Activated CD8-positive, alpha-beta memory T cell treated with anti-CD3 and anti-CD28 coated beads, Interleukin-2, amount 50 U/mL, for 1 hour (primary cell): ENCODE results near the gene OR52A1.
"Not testable (repeated sequence)": the region's sequence is repeated elsewhere in the genome, so short reads cannot be mapped to it uniquely, and the experiment has no call there.

Experiments used
- DNase-seq: peaks from one replicate; pipeline ENCODE4 v3.0.0-alpha.2; 2020; ENCODE audit errors: extremely low read depth

OR52A1 gene

GRCh38 chr11:5154657-5155056, at the start of gene OR52A1:
Gene OR52A1, minus strand, starts transcription at chr11:5154757. Its CDS starts 2,388 bp downstream, at chr11:5152369.
- DNase-seq, result no peak

- no peak for DNase-seq
Observed at GRCh38 chr11:5203366-5203765, 48.8 kb upstream of the OR52A1 start.

- DNase-seq, result no peak
Observed at GRCh38 chr11:5200582-5200981, 46.0 kb upstream of the OR52A1 start, which contains the start of gene OR51V1. Gene OR51V1, minus strand, starts transcription at chr11:5200682. Its CDS starts 0 bp downstream, at chr11:5200682.

GRCh38 chr11:5198285-5198684, 43.7 kb upstream of the OR52A1 start:
- DNase-seq, result no peak

- DNase-seq, result no peak
Observed at GRCh38 chr11:5197536-5197935, 43.0 kb upstream of the OR52A1 start.

GRCh38 chr11:5196731-5197130, 42.2 kb upstream of the OR52A1 start:
- no peak for DNase-seq

- DNase-seq, result no peak
Observed at GRCh38 chr11:5196067-5196466, 41.5 kb upstream of the OR52A1 start.

GRCh38 chr11:5192738-5193137, 38.2 kb upstream of the OR52A1 start:
- no peak for DNase-seq

GRCh38 chr11:5188201-5188600, 33.6 kb upstream of the OR52A1 start:
- no peak for DNase-seq

GRCh38 chr11:5178046-5178837, 23.7 kb upstream of the OR52A1 start:
- DNase-seq, result no peak

- DNase-seq, result no peak
Observed at GRCh38 chr11:5174934-5175333, 20.4 kb upstream of the OR52A1 start.

GRCh38 chr11:5171856-5172255, 17.3 kb upstream of the OR52A1 start:
- DNase-seq, result no peak

GRCh38 chr11:5165898-5166297, 11.3 kb upstream of the OR52A1 start:
- not testable (repeated sequence) for DNase-seq

GRCh38 chr11:5164807-5165206, 10.2 kb upstream of the OR52A1 start:
- DNase-seq, result not testable (repeated sequence)

GRCh38 chr11:5161045-5161444, 6.5 kb upstream of the OR52A1 start:
- DNase-seq, result not testable (repeated sequence)

- DNase-seq, result not testable (repeated sequence)
Observed at GRCh38 chr11:5160217-5160616, 5.7 kb upstream of the OR52A1 start.

GRCh38 chr11:5159806-5160205, 5.2 kb upstream of the OR52A1 start:
- DNase-seq, result no peak

- DNase-seq, result no peak
Observed at GRCh38 chr11:5153574-5154431, 754 bp downstream of the OR52A1 start.

- no peak for DNase-seq
Observed at GRCh38 chr11:5151713-5152153, 2.8 kb downstream of the OR52A1 start.

- DNase-seq, result not testable (repeated sequence)
Observed at GRCh38 chr11:5144206-5144605, 10.4 kb downstream of the OR52A1 start.

GRCh38 chr11:5137996-5138395, 16.6 kb downstream of the OR52A1 start, which contains the start of gene OR52A5:
Gene OR52A5, minus strand, starts transcription at chr11:5138356. Its CDS starts 5,714 bp downstream, at chr11:5132642.
- DNase-seq, result no peak

GRCh38 chr11:5137014-5137413, 17.5 kb downstream of the OR52A1 start:
- DNase-seq, result no peak
